Activated CD8-positive, alpha-beta memory T cell treated with anti-CD3 and anti-CD28 coated beads for 24 hours (primary cell): ENCODE data around the gene ZNF764.
"Not testable (repeated sequence)": the region's sequence is repeated elsewhere in the genome, so short reads cannot be mapped to it uniquely, and the experiment has no call there.

Experiments
- DNase-seq: peaks from one replicate; pipeline ENCODE4 v3.0.0-alpha.2; 2020

The ZNF764 gene

DNA sequence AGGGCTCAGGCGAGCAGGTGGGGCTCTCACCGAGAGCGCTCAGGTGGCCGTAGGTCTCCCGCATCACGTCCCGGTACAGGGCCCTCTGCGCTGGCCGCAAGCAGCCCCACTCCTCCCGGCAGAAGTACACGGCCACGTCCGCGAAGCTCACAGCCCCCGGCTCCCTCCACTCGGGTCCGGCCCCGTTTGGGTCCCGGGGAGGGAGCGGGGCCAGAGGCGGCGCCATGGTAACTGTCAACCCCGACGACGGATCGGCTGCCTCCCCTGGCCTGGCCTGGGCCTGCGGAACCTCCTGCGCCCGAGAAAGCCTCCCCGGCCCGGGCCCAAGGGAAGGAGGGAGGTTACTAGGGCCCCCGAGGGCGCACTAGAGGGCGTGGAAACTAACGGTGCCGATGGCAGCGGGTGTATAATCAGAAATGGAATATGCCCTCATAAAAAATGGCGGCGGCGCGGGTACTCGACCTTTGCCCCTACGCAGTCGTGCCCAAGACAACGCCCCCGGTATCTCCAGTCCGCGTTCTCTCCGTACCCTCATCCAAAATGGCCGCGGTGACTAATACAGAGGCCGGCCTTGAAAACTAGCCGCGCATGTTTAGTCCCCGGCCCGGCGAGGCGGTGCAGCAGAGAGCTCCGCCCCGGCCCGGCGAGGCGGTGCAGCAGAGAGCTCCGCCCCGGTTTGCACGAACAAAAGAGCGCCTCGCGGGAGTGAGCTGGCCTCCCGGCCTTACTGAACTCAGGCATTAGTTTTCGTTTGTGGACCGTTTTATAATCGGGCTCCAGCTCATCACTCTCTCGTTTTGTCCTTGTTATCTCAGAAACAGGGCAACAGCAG is at the start of gene ZNF764:
ZNF764 (minus strand) TSS at position 418 of the 832 bp plus-strand sequence; CDS start at position 226, 192 bp downstream.
- peak; percentile 97 for DNase-seq

- no peak for DNase-seq
These were observed 47.8 kb upstream of the ZNF764 start for GRCh38 chr16:30606004-30606403.

DNA sequence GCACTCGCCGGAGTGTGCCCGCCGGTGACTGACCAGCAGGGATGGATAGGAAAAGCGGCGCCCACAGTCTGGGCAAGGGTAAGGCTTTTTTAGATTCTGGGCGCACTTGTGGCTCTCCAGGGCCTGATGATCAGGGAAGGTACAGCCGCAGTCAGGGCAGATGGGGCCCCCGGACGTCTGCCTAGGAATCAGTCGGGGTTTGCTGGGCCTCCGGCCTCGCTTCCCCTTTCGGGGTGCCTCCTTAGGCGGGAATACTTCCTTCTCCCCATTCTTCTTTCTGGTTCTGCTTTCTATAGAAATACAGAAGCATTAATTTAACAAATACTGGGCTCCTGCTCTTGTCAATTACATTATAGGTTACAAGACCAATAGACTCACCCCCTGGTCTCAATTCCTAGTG is 47.0 kb upstream of the ZNF764 start:
- DNase-seq: no peak

DNA sequence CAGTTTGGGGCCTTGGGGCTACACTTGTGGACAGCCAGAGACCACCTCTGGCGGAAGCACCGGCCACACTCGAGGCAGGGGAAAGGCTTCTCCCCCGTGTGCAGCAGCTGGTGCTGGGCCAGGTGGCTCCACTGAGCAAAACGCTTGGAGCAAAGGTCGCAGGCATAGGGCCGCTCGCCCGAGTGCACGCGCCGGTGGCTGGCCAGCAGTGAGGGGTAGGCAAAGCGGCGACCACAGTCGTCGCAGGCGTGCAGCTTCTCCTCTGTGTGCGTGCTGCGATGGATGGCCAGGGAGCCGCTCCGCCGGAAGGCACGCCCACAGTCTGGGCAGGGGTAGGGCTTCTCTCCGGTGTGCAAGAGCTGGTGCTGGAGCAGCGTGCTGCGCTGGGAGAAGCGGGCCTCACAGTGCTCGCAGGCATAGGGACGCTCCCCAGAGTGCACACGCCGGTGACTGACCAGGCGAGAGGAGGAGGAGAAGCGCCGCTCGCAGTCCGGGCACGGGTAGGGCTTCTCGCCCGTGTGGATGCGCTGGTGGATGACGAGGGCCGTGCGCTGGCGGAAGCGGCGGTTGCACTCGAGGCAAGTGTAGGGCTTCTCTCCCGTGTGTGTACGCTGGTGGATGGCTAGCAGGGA is 46.3 kb upstream of the ZNF764 start:
- no peak for DNase-seq

DNA sequence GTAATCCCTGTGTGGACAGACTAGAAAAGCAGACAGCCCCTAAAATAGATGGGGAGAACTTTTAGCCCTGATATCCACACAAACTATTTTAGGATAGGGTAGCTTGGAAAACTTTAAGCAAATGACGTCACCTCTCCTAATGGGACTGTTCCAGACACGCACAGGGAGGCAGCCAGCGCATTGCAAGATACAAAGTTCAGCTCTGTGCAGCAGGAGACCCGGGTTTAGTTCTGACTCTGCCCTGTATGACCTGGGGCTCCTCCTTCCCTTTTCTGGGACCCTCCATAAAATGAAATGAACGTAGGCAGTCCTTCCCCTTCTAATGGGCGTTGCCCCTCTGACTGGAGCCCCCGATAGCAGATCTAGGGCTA is 45.8 kb upstream of the ZNF764 start:
- DNase-seq: no peak

DNA sequence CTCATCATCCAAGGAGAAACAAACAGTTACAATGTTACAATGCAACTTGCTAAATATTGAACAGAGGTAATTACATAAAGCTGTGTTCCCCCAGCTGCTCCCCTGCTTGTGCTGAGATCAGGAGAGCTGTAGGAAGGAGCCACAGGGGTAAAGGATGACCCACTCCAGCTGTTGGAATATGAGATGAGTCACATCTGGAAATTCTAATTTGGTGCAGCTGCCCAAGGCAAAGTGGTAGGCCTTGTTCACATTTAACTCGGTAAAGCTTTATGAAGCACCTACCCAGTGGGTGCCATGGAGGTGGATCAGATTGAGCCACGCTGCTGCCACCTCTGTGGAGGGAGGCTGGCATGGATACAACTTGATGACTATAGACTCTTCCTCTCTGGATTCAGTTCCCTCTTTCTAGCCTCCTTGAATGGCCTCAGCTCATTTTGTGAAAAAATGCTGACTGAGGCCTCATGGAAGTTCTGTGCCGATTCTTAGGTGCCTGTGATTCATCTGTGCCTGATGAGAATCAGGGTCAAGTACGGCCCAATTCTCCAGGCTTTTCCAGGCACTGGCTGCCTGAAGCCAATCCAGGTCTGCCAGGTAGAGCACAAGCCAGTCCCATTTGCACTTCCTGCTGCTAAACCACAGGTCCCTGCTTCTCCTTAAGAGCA is 44.6 kb upstream of the ZNF764 start:
- DNase-seq: no peak

- no peak for DNase-seq
These were observed 43.8 kb upstream of the ZNF764 start for GRCh38 chr16:30601966-30602365.

- DNase-seq: no peak
These were observed 42.8 kb upstream of the ZNF764 start for GRCh38 chr16:30600929-30601328.

DNA sequence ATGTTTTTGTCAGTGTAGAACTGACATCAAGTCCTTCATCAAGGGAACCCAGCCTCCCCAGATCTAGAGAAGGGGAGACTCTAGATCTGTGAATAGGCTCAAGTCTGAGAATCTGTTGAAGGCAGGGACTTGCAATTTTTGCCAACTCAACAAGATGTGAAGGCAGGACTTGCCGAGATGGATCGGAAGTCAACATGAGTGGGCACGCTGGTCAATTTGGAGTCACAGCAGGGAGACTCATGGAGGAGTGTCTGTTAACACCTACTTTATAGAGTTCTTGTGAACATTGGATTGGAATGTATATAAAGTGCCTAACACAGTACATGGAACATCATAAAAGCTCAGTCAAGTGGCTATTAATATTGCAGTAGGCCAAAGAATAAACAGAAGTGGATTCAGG is 42.0 kb upstream of the ZNF764 start:
- no peak for DNase-seq

DNA sequence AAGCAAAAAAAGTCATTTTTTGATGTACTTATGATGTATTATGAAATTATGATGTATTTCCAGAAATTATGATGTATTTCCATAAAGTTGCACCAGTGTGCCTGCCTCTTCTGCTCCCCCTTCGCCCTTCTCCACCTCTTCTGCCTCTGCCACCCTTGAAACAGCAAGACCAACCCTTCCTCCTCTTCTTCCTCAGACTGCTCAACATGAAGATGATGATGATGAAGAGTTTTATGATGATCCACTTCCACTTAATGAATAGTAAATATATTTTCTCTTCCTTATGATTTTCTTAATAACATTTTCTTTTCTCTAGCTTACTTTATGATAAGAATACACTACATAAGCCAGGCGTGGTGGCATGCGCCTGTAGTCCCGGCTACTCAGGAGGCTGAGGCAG is 34.7 kb upstream of the ZNF764 start:
- DNase-seq: no peak

DNA sequence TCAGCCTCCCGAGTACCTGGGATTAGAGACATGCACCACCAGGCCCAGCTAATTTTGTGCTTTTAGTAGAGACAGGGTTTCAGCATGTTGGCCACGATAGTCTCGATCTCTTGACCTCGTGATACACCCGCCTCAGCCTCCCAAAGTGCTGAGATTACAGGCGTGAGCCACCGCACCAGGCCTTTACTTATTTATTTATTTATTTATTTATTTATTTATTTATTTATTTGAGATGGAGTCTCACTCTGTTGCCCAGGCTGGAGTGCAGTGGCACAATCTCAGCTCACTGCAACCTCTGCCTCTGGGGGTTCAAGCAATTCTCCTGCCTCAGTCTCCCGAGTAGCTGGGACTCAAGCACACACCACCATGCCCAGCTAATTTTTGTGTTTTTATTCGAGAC is 32.7 kb upstream of the ZNF764 start:
- not testable (repeated sequence) for DNase-seq

DNA sequence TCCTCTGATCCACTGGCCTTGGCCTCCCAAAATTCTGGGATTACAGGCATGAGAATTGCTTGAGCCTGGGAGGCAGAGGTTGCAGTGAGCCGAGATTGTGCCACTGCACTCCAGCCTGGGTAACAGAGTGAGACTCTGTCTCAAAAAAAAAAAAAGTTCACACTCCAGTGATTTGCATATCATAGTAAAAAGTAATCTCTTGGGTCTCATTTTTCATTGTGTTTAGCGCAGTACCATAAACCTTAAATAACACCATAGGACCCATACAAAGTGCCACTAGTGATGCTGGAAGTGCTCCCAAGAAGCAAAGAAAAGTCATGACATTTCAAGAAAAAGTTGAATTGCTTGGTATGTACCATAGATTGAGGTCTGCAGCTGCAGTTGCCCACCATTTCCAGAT is 31.4 kb upstream of the ZNF764 start:
- DNase-seq: not testable (repeated sequence)

- DNase-seq: no peak
These were observed 30.5 kb upstream of the ZNF764 start for GRCh38 chr16:30588651-30589050.

DNA sequence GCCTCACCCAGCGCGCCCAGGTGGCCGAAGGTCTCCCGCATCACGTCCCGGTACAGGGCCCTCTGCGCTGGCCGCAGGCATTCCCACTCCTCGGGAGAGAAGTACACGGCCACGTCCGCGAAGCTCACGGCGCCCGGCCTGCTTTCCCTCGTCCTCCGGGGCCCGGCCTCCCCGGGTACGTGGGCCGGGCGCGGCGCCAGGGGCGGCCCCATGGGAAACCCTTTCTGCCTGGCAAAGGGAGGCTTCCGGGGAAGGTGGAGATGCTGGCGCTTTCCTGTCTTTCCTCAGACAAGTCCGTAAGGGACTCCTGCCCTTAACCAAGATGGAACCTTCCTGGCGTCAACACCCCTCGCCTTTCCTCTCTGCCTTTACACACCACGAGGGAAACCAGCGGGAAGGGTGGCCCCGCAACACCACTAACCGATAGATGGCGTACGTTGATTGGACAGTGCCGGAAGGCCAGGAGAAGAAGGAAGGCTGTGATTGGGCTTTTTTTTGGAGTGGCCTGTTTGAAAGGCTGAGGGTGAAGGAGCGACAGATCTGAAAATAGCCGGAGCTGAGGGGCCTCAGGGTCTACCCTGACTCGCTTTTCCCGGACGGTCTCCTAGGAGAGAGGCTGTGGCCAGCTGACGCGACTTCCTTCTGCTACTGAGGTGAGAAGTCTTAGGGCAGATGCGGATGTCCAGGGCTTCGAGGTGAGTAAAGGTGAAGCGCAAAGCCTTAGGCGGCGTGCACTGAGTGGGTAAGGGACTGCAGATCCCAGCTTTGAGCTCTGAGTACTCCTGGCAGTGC is 27.4 kb upstream of the ZNF764 start, which contains the start of gene ZNF785:
ZNF785 (minus strand) TSS at position 298 of the 792 bp plus-strand sequence; CDS start at position 212, 86 bp downstream.
- peak; percentile 94 for DNase-seq

GRCh38 chr16:30585022-30585399 is 26.8 kb upstream of the ZNF764 start:
- no peak for DNase-seq

DNA sequence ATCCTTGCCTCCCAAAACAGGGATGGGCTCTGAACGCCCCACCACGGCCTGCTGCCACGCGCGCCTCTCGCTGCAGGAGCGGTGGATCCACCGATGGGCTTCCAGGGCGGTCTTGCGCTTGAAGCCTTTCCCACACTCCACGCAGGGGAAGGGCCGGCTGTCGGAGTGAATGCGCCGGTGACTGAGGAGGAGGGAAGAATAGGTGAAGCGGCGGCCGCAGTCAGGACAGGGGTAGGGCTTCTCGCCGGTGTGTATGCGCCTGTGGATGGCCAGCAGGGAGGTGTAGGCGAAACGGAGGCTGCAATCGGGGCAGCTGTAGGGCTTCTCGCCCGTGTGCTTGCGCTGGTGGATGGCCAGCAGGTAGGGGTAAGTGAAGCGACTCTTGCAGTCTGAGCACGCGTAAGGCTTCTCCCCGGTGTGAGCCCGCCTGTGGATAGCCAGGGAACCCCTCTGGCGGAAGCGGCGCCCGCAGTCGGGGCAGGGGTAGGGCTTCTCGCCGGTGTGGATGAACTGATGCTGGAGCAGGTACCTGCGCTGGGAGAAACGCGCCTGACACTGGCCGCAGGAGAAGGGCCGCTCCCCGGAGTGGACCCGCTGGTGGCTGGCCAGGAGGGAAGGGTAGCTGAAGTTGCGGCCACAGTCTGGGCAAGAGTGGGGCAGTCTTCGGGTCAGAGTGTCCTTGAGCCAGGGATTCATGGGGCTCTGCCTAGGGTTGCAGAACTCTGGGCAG is 24.6 kb upstream of the ZNF764 start:
- no peak for DNase-seq

DNA sequence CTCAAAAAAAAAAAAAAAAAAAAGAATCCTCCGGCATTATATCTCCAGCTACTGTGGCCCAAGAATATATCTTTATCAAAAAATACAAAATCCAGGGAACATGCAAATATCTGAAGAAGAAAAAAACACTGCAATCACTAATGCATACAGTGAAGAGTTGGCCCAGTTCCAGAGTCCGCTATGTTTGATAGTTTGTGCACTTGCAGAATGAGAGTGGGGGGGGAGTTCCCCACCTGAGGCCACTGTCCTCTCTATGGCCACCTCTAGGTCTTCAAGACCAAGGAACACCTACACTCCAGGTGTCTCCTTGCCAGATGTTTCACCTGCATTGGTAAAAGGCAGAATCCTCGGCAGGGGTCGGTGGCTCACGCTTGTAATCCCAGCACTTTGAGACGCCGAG is 23.3 kb upstream of the ZNF764 start:
- no peak for DNase-seq

GRCh38 chr16:30574678-30575077 is 16.5 kb upstream of the ZNF764 start:
- no peak for DNase-seq

GRCh38 chr16:30571445-30572322 is 13.5 kb upstream of the ZNF764 start, which contains the start of gene ZNF688:
Gene ZNF688 (minus strand): TSS chr16:30571714. CDS start chr16:30571629, 85 bp downstream.
- peak; percentile 95 for DNase-seq

GRCh38 chr16:30570636-30571444 is 12.7 kb upstream of the ZNF764 start:
- no peak for DNase-seq
